Gastrocnemius medialis (tissue), 4 donors: ENCODE measurements around the gene FEV. TPM values are rescaled to one million over a fixed set of nuclear protein-coding genes. Genes with fewer than 3 reads are reported as not detected.

ENCODE experiments used
- ATAC-seq, 2 donors: fragments of 150-250 bp; one replicate each; pipeline ENCODE4 v1.9.1; 2016
- DNase-seq, 2 donors: peaks; one replicate each; pipeline ENCODE4 v3.0.0-alpha.2; 2019
- H3K27ac ChIP-seq, 4 donors: fragments of 200-600 bp; sonication (generic); 1 replicate in 1 of 4; 2 replicates in 3 of 4; pipeline ENCODE4 v1.5.1; 2016 to 2018; ENCODE audit warnings: mild to moderate bottlenecking in 2 of 4, moderate library complexity in 1 of 4
- H3K27me3 ChIP-seq, 3 donors: fragments of 200-600 bp; sonication (generic) in 2 of 3; 1 replicate in 1 of 3; 2 replicates in 2 of 3; pipeline versions ENCODE4 v1.5.1 to v1.6.0; 2016 to 2019; ENCODE audit warnings: mild to moderate bottlenecking in 1 of 3, moderate library complexity in 1 of 3
- H3K36me3 ChIP-seq, 2 donors: fragments of 200-600 bp; sonication (generic) in 1 of 2; one replicate each; pipeline ENCODE4 v1.5.1; 2017 to 2018
- H3K4me1 ChIP-seq, 2 donors: fragments of 200-600 bp; sonication (generic) in 1 of 2; one replicate each; pipeline ENCODE4 v1.5.1; 2016 to 2017; ENCODE audit warnings: mild to moderate bottlenecking in 2 of 2
- H3K4me3 ChIP-seq, 4 donors: fragments of 200-600 bp; sonication (generic) in 3 of 4; 1 replicate in 1 of 4; 2 replicates in 3 of 4; pipeline ENCODE4 v1.5.1; 2016 to 2019; ENCODE audit warnings: mild to moderate bottlenecking in 2 of 4
- H3K9me3 ChIP-seq, 3 donors: fragments of 200-600 bp; sonication (generic) in 2 of 3; 1 replicate in 1 of 3; 2 replicates in 2 of 3; pipeline ENCODE4 v1.5.1; 2016 to 2019
- CTCF ChIP-seq, 5 experiments: fragments of 450-650 bp in 3 of 5; fragments of 200-600 bp in 2 of 5; sonication (generic) in 2 of 5; IDR thresholded peaks in 4 of 5; conservative IDR thresholded peaks in 1 of 5; 1 replicate in 4 of 5; 2 replicates in 1 of 5; pipeline ENCODE4 v1.5.1; 2016 to 2019; ENCODE audit warnings: antibody characterized with exemption in 5 of 5, mild to moderate bottlenecking in 3 of 5, moderate library complexity in 3 of 5
- POLR2A ChIP-seq, 2 donors: fragments of 450-650 bp; IDR thresholded peaks; one replicate each; pipeline ENCODE4 v1.6.1; 2017; ENCODE audit warnings: antibody characterized with exemption in 2 of 2, mild to moderate bottlenecking in 2 of 2, moderate library complexity in 2 of 2
- in situ Hi-C, 4 donors: fragments of 200-750 bp; cut with MboI; loops; one replicate each; pipeline versions ENCODE4 v1.15.0 to v1.8.0; 2017; ENCODE audit warnings: low sequenced_read_pairs in 4 of 4
- intact Hi-C: fragments of 100-400 bp; cut with DNase I; formaldehyde crosslinking; loops from one replicate; pipeline ENCODE4 v1.15.1; 2023; ENCODE audit warnings: low total_unique reads
- total RNA-seq, 4 donors: library from RNA; depleted of rRNA; stranded (reverse); fragments of >200 nt; gene quantifications; one replicate each; pipeline versions ENCODE4 v1.1.0 to v1.2.3, GENCODE V29; 2016

The FEV gene
- total RNA-seq, 4 donors from 2014 or later: not detected

GRCh38 chr2:218995972-218996711, 11.2 kb upstream of the FEV start:
- DNase-seq: peak; percentile 53 to 66
- Histone ChIP-seq H3K27ac (peak overlapping the region in 2 of 4 donors; percentile 62 to 81), H3K4me3 (peak overlapping the region; percentile 39 to 53 (median 51)), H3K27me3 (peaks cover 48 to 64% (median 54%) of the 10 kb centered on the region in 3 donors), H3K36me3 (no peaks in the 10 kb centered on the region), H3K4me1 (peaks cover 10 to 18% of the 10 kb centered on the region in 2 donors), H3K9me3 (no peaks in the 10 kb centered on the region)
- ATAC-seq: peak; percentile 65 to 83
- intact Hi-C loops (loop anchor here (1.0 to 10.0 kb wide), 5 partner anchors 123 to 299 kb away; partner anchors contain the start of genes NHEJ1, TUBA4A and TUBA4B), in situ Hi-C loops (no loop called here)
- TF ChIP-seq CTCF (IDR thresholded peaks at IDR 0.05 in 4 of 5, conservative IDR thresholded peaks at IDR 0.05 in 1 of 5) (peak; percentile 59 to 96 (median 87)), POLR2A (IDR thresholded peaks at IDR 0.05) (peak; percentile 68 to 86)

GRCh38 chr2:218995561-218995960, 10.6 kb upstream of the FEV start:
- H3K9me3 ChIP-seq: no peaks in the 10 kb centered on the region
- in situ Hi-C loops: no loop called here
- H3K36me3 ChIP-seq: no peaks in the 10 kb centered on the region
- H3K4me1 ChIP-seq: peaks cover 10 to 18% of the 10 kb centered on the region in 2 donors
- no peak for ATAC-seq
- no peak overlapping the region for H3K27ac ChIP-seq
- TF ChIP-seq POLR2A (IDR thresholded peaks at IDR 0.05): no peak
- TF ChIP-seq CTCF (IDR thresholded peaks at IDR 0.05 in 4 of 5, conservative IDR thresholded peaks at IDR 0.05 in 1 of 5): no peak
- intact Hi-C loops: loop anchor here (5.0 to 10.0 kb wide), 2 partner anchors 257 to 299 kb away; partner anchors contain the start of genes TUBA4A and TUBA4B
- DNase-seq: no peak
- H3K27me3 ChIP-seq: peaks cover 52 to 64% (median 54%) of the 10 kb centered on the region in 3 donors
- no peak overlapping the region for H3K4me3 ChIP-seq

- peaks cover 70 to 78% (median 71%) of the 10 kb centered on the region in 3 donors for H3K27me3 ChIP-seq
- DNase-seq (no peak), ATAC-seq (no peak)
- H3K4me1 ChIP-seq: peaks cover 10 to 18% of the 10 kb centered on the region in 2 donors
- peak within 1 kb of the TSS; percentile 46 to 65 (median 50) for H3K4me3 ChIP-seq
- H3K27ac ChIP-seq: no peak within 1 kb of the TSS
- H3K36me3 ChIP-seq: no peaks in the 10 kb centered on the region
- intact Hi-C loops (loop anchor here (10.0 kb wide), 1 partner anchor 301 kb away; no protein-coding TSS in a partner anchor), in situ Hi-C loops (no loop called here)
- H3K9me3 ChIP-seq: no peaks in the 10 kb centered on the region
- TF ChIP-seq POLR2A (IDR thresholded peaks at IDR 0.05): no peak
- TF ChIP-seq CTCF (IDR thresholded peaks at IDR 0.05 in 4 of 5, conservative IDR thresholded peaks at IDR 0.05 in 1 of 5): no peak
These were observed 8.6 kb upstream of the FEV start, which contains the start of gene CRYBA2 for GRCh38 chr2:218993345-218994315. Gene CRYBA2, minus strand, starts transcription at chr2:218993422. Its CDS starts 246 bp downstream, at chr2:218993176.

- no peaks in the 10 kb centered on the region for H3K9me3 ChIP-seq
- no peak overlapping the region for H3K27ac ChIP-seq
- peaks cover 10 to 18% of the 10 kb centered on the region in 2 donors for H3K4me1 ChIP-seq
- DNase-seq (no peak), ATAC-seq (no peak)
- TF ChIP-seq POLR2A (IDR thresholded peaks at IDR 0.05): no peak
- no peaks in the 10 kb centered on the region for H3K36me3 ChIP-seq
- peaks cover 78 to 86% (median 80%) of the 10 kb centered on the region in 3 donors for H3K27me3 ChIP-seq
- peak overlapping the region; percentile 46 to 65 (median 50) for H3K4me3 ChIP-seq
- intact Hi-C loops: loop anchor here (10.0 kb wide), 1 partner anchor 302 kb away; no protein-coding TSS in a partner anchor
- in situ Hi-C loops: no loop called here
These were observed 7.8 kb upstream of the FEV start for GRCh38 chr2:218992703-218993344.
